Liver (tissue), 9 donors: Measurements from ENCODE around the gene NR0B2. TPM values are rescaled to one million over a fixed set of nuclear protein-coding genes. Genes with fewer than 3 reads are reported as not detected.

Experiments used
- DNase-seq: peaks from one replicate; pipeline ENCODE4 v3.0.0-alpha.2; 2017; ENCODE audit warnings: low spot score
- H3K27ac ChIP-seq, 2 donors: one replicate each; pipeline ENCODE4 v1.7.0; 2013; ENCODE audit warnings: inconsistent platforms in 2 of 2, low read length in 2 of 2, control low read depth in 1 of 2, low read depth in 1 of 2, mild to moderate bottlenecking in 1 of 2
- H3K27me3 ChIP-seq, 4 donors: one replicate each; pipeline versions ENCODE4 v1.6.1 to v1.7.0; 2013; ENCODE audit warnings: low read length in 3 of 4, inconsistent platforms in 1 of 4, mild to moderate bottlenecking in 1 of 4, moderate library complexity in 1 of 4; ENCODE audit not compliant: control insufficient read depth in 4 of 4, insufficient read depth in 4 of 4
- H3K36me3 ChIP-seq, 4 donors: one replicate each; pipeline versions ENCODE4 v1.6.1 to v1.7.0; 2013; ENCODE audit warnings: low read length in 3 of 4, mild to moderate bottlenecking in 3 of 4, low read depth in 1 of 4, moderate library complexity in 1 of 4; ENCODE audit not compliant: control insufficient read depth in 4 of 4, insufficient read depth in 3 of 4
- H3K4me1 ChIP-seq, 4 donors: one replicate each; pipeline versions ENCODE4 v1.6.1 to v1.7.0; 2013; ENCODE audit warnings: low read length in 3 of 4, mild to moderate bottlenecking in 3 of 4, moderate library complexity in 1 of 4; ENCODE audit not compliant: control insufficient read depth in 4 of 4, insufficient read depth in 4 of 4
- H3K4me3 ChIP-seq, 3 donors: one replicate each; pipeline versions ENCODE4 v1.6.1 to v1.7.0; 2013; ENCODE audit warnings: low read length in 3 of 3, control low read depth in 1 of 3, low read depth in 1 of 3, mild to moderate bottlenecking in 1 of 3
- H3K9ac ChIP-seq, 2 donors: one replicate each; pipeline ENCODE4 v1.7.0; 2013; ENCODE audit warnings: low read length in 2 of 2, mild to moderate bottlenecking in 2 of 2, moderate library complexity in 2 of 2, control low read depth in 1 of 2, low read depth in 1 of 2
- H3K9me3 ChIP-seq, 4 donors: one replicate each; pipeline versions ENCODE4 v1.6.1 to v1.7.0; 2013; ENCODE audit warnings: low read length in 3 of 4; ENCODE audit not compliant: control insufficient read depth in 4 of 4
- ATF3 ChIP-seq: IDR thresholded peaks from 2 replicates; pipeline ENCODE4 v1.6.1; 2016; ENCODE audit warnings: antibody characterized with exemption
- CTCF ChIP-seq: fragments of 150-350 bp; IDR thresholded peaks from 2 replicates; pipeline ENCODE4 v1.5.1; 2017; ENCODE audit warnings: improper control_type of control experiment, low read depth, low read length; ENCODE audit not compliant: missing input control
- EGR1 ChIP-seq, 2 donors: IDR thresholded peaks; 2 replicates each; pipeline ENCODE4 v1.6.1; 2016 to 2018; ENCODE audit warnings: antibody characterized with exemption in 2 of 2, low read depth in 2 of 2
- FOXA1 ChIP-seq: IDR thresholded peaks from 2 replicates; pipeline ENCODE4 v1.6.1; 2016; ENCODE audit warnings: antibody characterized with exemption
- FOXA2 ChIP-seq: IDR thresholded peaks from 2 replicates; pipeline ENCODE4 v1.6.1; 2016; ENCODE audit warnings: antibody characterized with exemption
- GABPA ChIP-seq, 2 donors: IDR thresholded peaks in 1 of 2; conservative IDR thresholded peaks in 1 of 2; 2 replicates each; pipeline ENCODE4 v1.6.1; 2016; ENCODE audit warnings: antibody characterized with exemption in 2 of 2, mild to moderate bottlenecking in 1 of 2, moderate library complexity in 1 of 2
- HNF4A ChIP-seq, 2 donors: conservative IDR thresholded peaks; 2 replicates each; pipeline ENCODE4 v1.6.1; 2016; ENCODE audit warnings: antibody characterized with exemption in 2 of 2, mild to moderate bottlenecking in 2 of 2
- HNF4G ChIP-seq: IDR thresholded peaks from 2 replicates; pipeline ENCODE4 v1.6.1; 2016; ENCODE audit warnings: antibody characterized with exemption
- JUND ChIP-seq, 2 donors: IDR thresholded peaks; 2 replicates each; pipeline ENCODE4 v1.6.1; 2016; ENCODE audit warnings: antibody characterized with exemption in 2 of 2
- MAX ChIP-seq: IDR thresholded peaks from 2 replicates; pipeline ENCODE4 v1.6.1; 2016; ENCODE audit warnings: antibody characterized with exemption
- NR2F2 ChIP-seq: IDR thresholded peaks from 2 replicates; pipeline ENCODE4 v1.6.1; 2016; ENCODE audit warnings: antibody characterized with exemption
- RAD21 ChIP-seq, 2 donors: IDR thresholded peaks; 2 replicates each; pipeline ENCODE4 v1.6.1; 2016; ENCODE audit warnings: antibody characterized with exemption in 2 of 2, mild to moderate bottlenecking in 2 of 2
- REST ChIP-seq: IDR thresholded peaks from 2 replicates; pipeline ENCODE4 v1.6.1; 2016; ENCODE audit warnings: antibody characterized with exemption, mild to moderate bottlenecking
- RXRA ChIP-seq, 2 donors: IDR thresholded peaks; 2 replicates each; pipeline ENCODE4 v1.6.1; 2017 to 2018; ENCODE audit warnings: antibody characterized with exemption in 2 of 2, mild to moderate bottlenecking in 1 of 2
- SP1 ChIP-seq: IDR thresholded peaks from 2 replicates; pipeline ENCODE4 v1.6.1; 2018; ENCODE audit warnings: antibody characterized with exemption, mild to moderate bottlenecking
- TAF1 ChIP-seq: conservative IDR thresholded peaks from 2 replicates; pipeline ENCODE4 v1.6.1; 2016; ENCODE audit warnings: antibody characterized with exemption, mild to moderate bottlenecking
- YY1 ChIP-seq: IDR thresholded peaks from 2 replicates; pipeline ENCODE4 v1.6.1; 2016; ENCODE audit warnings: antibody characterized with exemption, mild to moderate bottlenecking
- ZBTB33 ChIP-seq: IDR thresholded peaks from 2 replicates; pipeline ENCODE4 v1.6.1; 2016; ENCODE audit warnings: antibody characterized with exemption
- WGBS: extraction: QIAGEN DNeasy Blood & Tissue Kit; methylation state at CpG from one replicate; pipeline ENCODE4 v1.1.7; 2013; 5-methylcytosine and 5-hydroxymethylcytosine counted together
- polyA plus RNA-seq, 2 donors: library from polyadenylated mRNA; stranded (reverse) in 1 of 2; unstranded in 1 of 2; fragments of 200-250 nt in 1 of 2; fragments of >200 nt in 1 of 2; fragmentation: Nextera tagmentation in 1 of 2; extraction: Ambion mirVana in 1 of 2; gene quantifications; one replicate each; pipeline versions ENCODE4 v1.2.1 to v1.2.3, GENCODE V29; 2013 to 2015
- total RNA-seq, 2 donors: library from RNA; depleted of rRNA; stranded (reverse); fragments of >200 nt; gene quantifications; one replicate each; pipeline ENCODE4 v1.2.3, GENCODE V29; 2014
- donor health status: healthy.
- donor health status: healthy.
- donor health status: healthy.
- donor health status: healthy.
- donor health status: healthy.

The NR0B2 gene
- total and polyA plus RNA-seq, 4 donors = 15.7 to 166 (median 40.6) TPM

GRCh38 chr1:26911399-26912146 lies 2.2 kb downstream of the NR0B2 start:
- H3K36me3 ChIP-seq = peaks cover 0 to 6% (median under 1%) of the 10 kb centered on the region in 4 donors
- WGBS = 44% methylated on average over 8 of the region's 8 CpGs
- H3K4me3 ChIP-seq = peak overlapping the region; percentile 79 to 86 (median 82)
- no peak for DNase-seq
- H3K27ac ChIP-seq = peak overlapping the region; percentile 97 to 99
- TF ChIP-seq TAF1 (no peak), RXRA (IDR thresholded peaks at IDR 0.05) (peak in 1 of 2 donors; percentile 39), SP1 (no peak)
- H3K9ac ChIP-seq = peak overlapping the region; percentile 92 to 96
- no peaks in the 10 kb centered on the region for H3K27me3 ChIP-seq
- no peaks in the 10 kb centered on the region for H3K9me3 ChIP-seq
- H3K4me1 ChIP-seq = peaks cover 3 to 50% (median 32%) of the 10 kb centered on the region in 4 donors

- Histone ChIP-seq H3K9me3 (no peaks in the 10 kb centered on the region), H3K27me3 (no peaks in the 10 kb centered on the region), H3K27ac (peak overlapping the region; percentile 97 to 99), H3K4me3 (peak overlapping the region in 2 of 3 donors; percentile 79 to 86), H3K9ac (peak overlapping the region in 1 of 2 donors; percentile 96), H3K36me3 (peaks cover 0 to 6% (median under 1%) of the 10 kb centered on the region in 4 donors), H3K4me1 (peaks cover 3 to 43% (median 25%) of the 10 kb centered on the region in 4 donors)
- TF ChIP-seq JUND (IDR thresholded peaks at IDR 0.05) (peak in 1 of 2 donors; percentile 28), ATF3 (peak; percentile 33), GABPA (IDR thresholded peaks at IDR 0.05 in 1 of 2, conservative IDR thresholded peaks at IDR 0.05 in 1 of 2) (peak in 1 of 2 donors; percentile 35), RAD21 (IDR thresholded peaks at IDR 0.05) (peak in 1 of 2 donors; percentile 23), HNF4A (conservative IDR thresholded peaks at IDR 0.05) (peak; percentile 41 to 70), NR2F2 (peak; percentile 55), RXRA (IDR thresholded peaks at IDR 0.05) (peak; percentile 89 to 96), FOXA1 (no peak), EGR1 (IDR thresholded peaks at IDR 0.05; ENCODE audit: low read depth in 2 of 2) (peak in 1 of 2 donors; percentile 49), YY1 (peak; percentile 42), REST (peak; percentile 39), MAX (peak; percentile 67), SP1 (peak; percentile 74), TAF1 (no peak), HNF4G (no peak), ZBTB33 (peak; percentile 49), CTCF (no peak), FOXA2 (peak; percentile 21)
- whole genome bisulfite sequencing = 19% methylated on average over 4 of the region's 4 CpGs
- DNase-seq = peak; percentile 54
These were observed 3.2 kb downstream of the NR0B2 start for GRCh38 chr1:26910343-26911160.
